CD8-positive, alpha-beta memory T cell (primary cell): Measurements from ENCODE around the gene PRPF4. TPM values are rescaled to one million over a fixed set of nuclear protein-coding genes. Genes with fewer than 3 reads are reported as not detected.
"Not testable (repeated sequence)": the region's sequence is repeated elsewhere in the genome, so short reads cannot be mapped to it uniquely, and the experiment has no call there.

Source experiments
- CTCF ChIA-PET: fragments of 350-600 bp; sonication (Branson Sonifier 250); formaldehyde crosslinking; loops from one replicate; lab custom pipeline; 2021; ENCODE audit warnings: antibody characterized with exemption; lab: Charles Lee
- POLR2A ChIA-PET: fragments of 350-600 bp; sonication (Branson Sonifier 250); formaldehyde crosslinking; loops from one replicate; lab custom pipeline; 2021; ENCODE audit warnings: antibody characterized with exemption; lab: Charles Lee
- DNase-seq, 5 donors: peaks; one replicate each; pipeline versions ENCODE4 v3.0.0 to v3.0.0-alpha.2; 2020 to 2022; ENCODE audit warnings: mixed read lengths in 1 of 5
- H3K27ac ChIP-seq: one replicate; pipeline ENCODE4 v1.7.0; 2013; ENCODE audit warnings: low read depth, mild to moderate bottlenecking, low read length, moderate library complexity
- H3K27me3 ChIP-seq: 2 replicates; pipeline ENCODE4 v1.7.0; 2013; ENCODE audit warnings: low read length, mild to moderate bottlenecking; ENCODE audit not compliant: insufficient read depth, poor library complexity, severe bottlenecking
- H3K36me3 ChIP-seq: 2 replicates; pipeline ENCODE4 v1.7.0; 2013; ENCODE audit warnings: mild to moderate bottlenecking, low read length, moderate library complexity; ENCODE audit not compliant: insufficient read depth
- H3K4me1 ChIP-seq: 2 replicates; pipeline ENCODE4 v1.7.0; 2013; ENCODE audit warnings: mild to moderate bottlenecking, low read length, moderate library complexity; ENCODE audit not compliant: insufficient read depth
- H3K4me3 ChIP-seq: 2 replicates; pipeline ENCODE4 v1.7.0; 2013; ENCODE audit warnings: mild to moderate bottlenecking, low read length
- H3K9me3 ChIP-seq: 2 replicates; pipeline ENCODE4 v1.7.0; 2013; ENCODE audit warnings: mild to moderate bottlenecking, low read length
- H3K27ac Mint-ChIP-seq, 8 donors: one replicate each; pipeline ENCODE4 v1.8.0; 2020 to 2021; ENCODE audit warnings: mixed read lengths in 8 of 8, mild to moderate bottlenecking in 6 of 8, inconsistent platforms in 3 of 8, moderate library complexity in 3 of 8
- H3K27me3 Mint-ChIP-seq, 2 donors: one replicate each; pipeline ENCODE4 v1.8.0; 2020 to 2021; ENCODE audit warnings: mixed read lengths in 2 of 2, mild to moderate bottlenecking in 1 of 2, moderate library complexity in 1 of 2
- H3K36me3 Mint-ChIP-seq, 3 donors: one replicate each; pipeline ENCODE4 v1.8.0; 2020 to 2021; ENCODE audit warnings: mixed read lengths in 3 of 3, inconsistent platforms in 1 of 3, mild to moderate bottlenecking in 1 of 3
- H3K4me1 Mint-ChIP-seq, 3 donors: one replicate each; pipeline ENCODE4 v1.8.0; 2020 to 2021; ENCODE audit warnings: mixed read lengths in 3 of 3, inconsistent platforms in 1 of 3, mild to moderate bottlenecking in 1 of 3
- H3K4me3 Mint-ChIP-seq, 7 donors: one replicate each; pipeline ENCODE4 v1.8.0; 2020 to 2021; ENCODE audit warnings: mixed read lengths in 7 of 7, mild to moderate bottlenecking in 6 of 7, moderate library complexity in 4 of 7, inconsistent platforms in 2 of 7
- H3K9me3 Mint-ChIP-seq, 5 donors: one replicate each; pipeline ENCODE4 v1.8.0; 2020 to 2022; ENCODE audit warnings: mixed read lengths in 5 of 5, mild to moderate bottlenecking in 3 of 5, moderate library complexity in 2 of 5, inconsistent platforms in 1 of 5
- polyA plus RNA-seq: library from polyadenylated mRNA; unstranded; fragments of 300-500 nt; fragmentation: Illumina TruSeq; gene quantifications from one replicate; pipeline ENCODE4 v1.2.3, GENCODE V29; 2021
- total RNA-seq, 2 experiments: library from RNA; stranded (reverse); gene quantifications; one replicate each; pipeline ENCODE4 v1.2.3, GENCODE V29; 2021

The PRPF4 gene
- total and polyA plus RNA-seq, 3 experiments from 2014 or later: 27.4 to 71.4 (median 69.5) TPM

- H3K27ac Mint-ChIP-seq: no peak overlapping the region
- H3K9me3 Mint-ChIP-seq: no peaks in the 10 kb centered on the region
- no peaks in the 10 kb centered on the region for H3K4me1 ChIP-seq
- no peaks in the 10 kb centered on the region for H3K36me3 ChIP-seq
- H3K4me3 ChIP-seq: no peak overlapping the region
- CTCF ChIA-PET: no interaction called here
- H3K4me1 Mint-ChIP-seq: peaks cover 1 to 2% (median 2%) of the 10 kb centered on the region in 3 donors
- H3K36me3 Mint-ChIP-seq: no peaks in the 10 kb centered on the region
- H3K4me3 Mint-ChIP-seq: no peak overlapping the region
- DNase-seq: no peak
- POLR2A ChIA-PET: no interaction called here
- H3K27me3 Mint-ChIP-seq: no peaks in the 10 kb centered on the region
- no peak overlapping the region for H3K27ac ChIP-seq
- H3K9me3 ChIP-seq: no peaks in the 10 kb centered on the region
- no peaks in the 10 kb centered on the region for H3K27me3 ChIP-seq
Observed at GRCh38 chr9:113238859-113239232, 36.6 kb upstream of the PRPF4 start.

GRCh38 chr9:113241161-113241560, 34.3 kb upstream of the PRPF4 start:
- Mint-ChIP-seq H3K9me3 (no peaks in the 10 kb centered on the region), H3K4me1 (no peaks in the 10 kb centered on the region), H3K36me3 (no peaks in the 10 kb centered on the region), H3K27me3 (no peaks in the 10 kb centered on the region), H3K4me3 (no peak overlapping the region), H3K27ac (no peak overlapping the region)
- H3K27ac ChIP-seq: no peak overlapping the region
- H3K4me1 ChIP-seq: no peaks in the 10 kb centered on the region
- DNase-seq: no peak
- ChIA-PET CTCF (no interaction called here), POLR2A (interaction anchor here (0.8 kb wide), 1 partner anchor 338 kb away, joined by 4 read pairs; no protein-coding TSS in a partner anchor)
- no peaks in the 10 kb centered on the region for H3K9me3 ChIP-seq
- no peak overlapping the region for H3K4me3 ChIP-seq
- no peaks in the 10 kb centered on the region for H3K27me3 ChIP-seq
- H3K36me3 ChIP-seq: no peaks in the 10 kb centered on the region

GRCh38 chr9:113244556-113244955, 30.9 kb upstream of the PRPF4 start:
- Histone ChIP-seq H3K36me3 (no peaks in the 10 kb centered on the region), H3K27ac (no peak overlapping the region), H3K4me3 (no peak overlapping the region), H3K4me1 (no peaks in the 10 kb centered on the region), H3K27me3 (no peaks in the 10 kb centered on the region), H3K9me3 (no peaks in the 10 kb centered on the region)
- Mint-ChIP-seq H3K36me3 (peaks cover 0 to 6% (median 1%) of the 10 kb centered on the region in 3 donors), H3K27ac (peak overlapping the region in 1 of 8 donors; percentile 27), H3K4me3 (no peak overlapping the region), H3K27me3 (no peaks in the 10 kb centered on the region), H3K4me1 (no peaks in the 10 kb centered on the region), H3K9me3 (peaks cover 0 to 2% (median 0%) of the 10 kb centered on the region in 5 donors)
- ChIA-PET POLR2A (no interaction called here), CTCF (no interaction called here)
- DNase-seq: no peak

GRCh38 chr9:113245894-113246293, 29.6 kb upstream of the PRPF4 start:
- no peak overlapping the region for H3K27ac Mint-ChIP-seq
- no peak for DNase-seq
- Histone ChIP-seq H3K36me3 (no peaks in the 10 kb centered on the region), H3K27me3 (no peaks in the 10 kb centered on the region), H3K27ac (no peak overlapping the region), H3K4me1 (no peaks in the 10 kb centered on the region), H3K9me3 (no peaks in the 10 kb centered on the region), H3K4me3 (no peak overlapping the region)
- H3K4me1 Mint-ChIP-seq: no peaks in the 10 kb centered on the region
- H3K4me3 Mint-ChIP-seq: no peak overlapping the region
- peaks cover 0 to 3% (median 2%) of the 10 kb centered on the region in 5 donors for H3K9me3 Mint-ChIP-seq
- ChIA-PET POLR2A (no interaction called here), CTCF (no interaction called here)
- H3K36me3 Mint-ChIP-seq: peaks cover 0 to 9% (median 1%) of the 10 kb centered on the region in 3 donors
- no peaks in the 10 kb centered on the region for H3K27me3 Mint-ChIP-seq

GRCh38 chr9:113246928-113247327, 28.5 kb upstream of the PRPF4 start:
- H3K27ac ChIP-seq: no peak overlapping the region
- H3K4me3 ChIP-seq: no peak overlapping the region
- peaks cover 0 to 9% (median 1%) of the 10 kb centered on the region in 3 donors for H3K36me3 Mint-ChIP-seq
- H3K9me3 Mint-ChIP-seq: peaks cover 0 to 3% (median 2%) of the 10 kb centered on the region in 5 donors
- no peak for DNase-seq
- no peaks in the 10 kb centered on the region for H3K4me1 ChIP-seq
- no peaks in the 10 kb centered on the region for H3K9me3 ChIP-seq
- CTCF ChIA-PET: no interaction called here
- POLR2A ChIA-PET: no interaction called here
- no peaks in the 10 kb centered on the region for H3K27me3 Mint-ChIP-seq
- no peaks in the 10 kb centered on the region for H3K36me3 ChIP-seq
- H3K27ac Mint-ChIP-seq: no peak overlapping the region
- H3K4me1 Mint-ChIP-seq: no peaks in the 10 kb centered on the region
- H3K27me3 ChIP-seq: no peaks in the 10 kb centered on the region
- H3K4me3 Mint-ChIP-seq: no peak overlapping the region

GRCh38 chr9:113247640-113248039, 27.8 kb upstream of the PRPF4 start:
- Mint-ChIP-seq H3K27me3 (no peaks in the 10 kb centered on the region), H3K4me3 (no peak overlapping the region), H3K4me1 (no peaks in the 10 kb centered on the region), H3K36me3 (peaks cover 0 to 9% (median 1%) of the 10 kb centered on the region in 3 donors), H3K27ac (no peak overlapping the region), H3K9me3 (peaks cover 0 to 3% (median 2%) of the 10 kb centered on the region in 5 donors)
- no peaks in the 10 kb centered on the region for H3K9me3 ChIP-seq
- ChIA-PET POLR2A (no interaction called here), CTCF (no interaction called here)
- no peak overlapping the region for H3K27ac ChIP-seq
- H3K36me3 ChIP-seq: no peaks in the 10 kb centered on the region
- no peaks in the 10 kb centered on the region for H3K27me3 ChIP-seq
- no peak overlapping the region for H3K4me3 ChIP-seq
- DNase-seq: no peak
- no peaks in the 10 kb centered on the region for H3K4me1 ChIP-seq

GRCh38 chr9:113249661-113250060, 25.8 kb upstream of the PRPF4 start:
- H3K27ac ChIP-seq, H3K9me3 Mint-ChIP-seq, H3K27me3 ChIP-seq, H3K4me1 ChIP-seq, H3K27ac Mint-ChIP-seq, H3K4me3 Mint-ChIP-seq, H3K36me3 ChIP-seq, H3K36me3 Mint-ChIP-seq, H3K4me1 Mint-ChIP-seq, H3K27me3 Mint-ChIP-seq, H3K9me3 ChIP-seq, DNase-seq, H3K4me3 ChIP-seq, CTCF ChIA-PET: not testable (repeated sequence)
- POLR2A ChIA-PET: interaction anchor here (0.6 kb wide), 1 partner anchor 116 kb away, joined by 3 read pairs; no protein-coding TSS in a partner anchor

GRCh38 chr9:113250807-113251206, 24.7 kb upstream of the PRPF4 start:
- H3K9me3 Mint-ChIP-seq: peaks cover 0 to 3% (median 2%) of the 10 kb centered on the region in 5 donors
- peaks cover 0 to 9% (median 1%) of the 10 kb centered on the region in 3 donors for H3K36me3 Mint-ChIP-seq
- Histone ChIP-seq H3K27me3 (no peaks in the 10 kb centered on the region), H3K27ac (no peak overlapping the region), H3K4me1 (no peaks in the 10 kb centered on the region), H3K36me3 (no peaks in the 10 kb centered on the region), H3K9me3 (no peaks in the 10 kb centered on the region), H3K4me3 (no peak overlapping the region)
- CTCF ChIA-PET: no interaction called here
- no peak overlapping the region for H3K4me3 Mint-ChIP-seq
- no peak overlapping the region for H3K27ac Mint-ChIP-seq
- H3K4me1 Mint-ChIP-seq: no peaks in the 10 kb centered on the region
- no peaks in the 10 kb centered on the region for H3K27me3 Mint-ChIP-seq
- no peak for DNase-seq
- POLR2A ChIA-PET: no interaction called here
